Measurements from ENCODE around the gene TPST2.
A peak's percentile ranks its signal among the peaks of the same experiment; 100 is the strongest.

TPST2 gene

DNA sequence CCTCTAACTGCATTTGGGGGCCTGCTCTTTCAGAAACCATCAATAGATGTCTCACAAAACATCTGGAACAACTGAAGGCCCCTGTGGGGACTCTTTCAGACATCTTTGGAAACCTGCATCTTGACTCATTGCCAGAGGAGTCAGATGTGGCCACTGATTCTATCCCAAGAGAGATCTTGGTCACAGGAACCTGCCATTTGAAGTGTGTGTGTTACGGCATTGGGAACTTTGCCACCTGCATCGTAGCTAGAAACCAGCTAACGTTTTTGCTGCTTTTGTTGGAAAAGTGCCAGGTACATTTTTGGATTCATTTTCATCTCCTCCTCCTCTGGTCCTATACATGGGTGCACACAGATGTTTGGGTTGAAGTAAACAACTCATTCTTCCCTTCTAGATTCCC lies 101.9 kb downstream of the TPST2 start:
- no peak for DNase-seq

GRCh38 chr22:26486394-26486793 lies 103.5 kb downstream of the TPST2 start:
- DNase-seq, result no peak

- DNase-seq, result no peak
These were observed 104.0 kb downstream of the TPST2 start for GRCh38 chr22:26485806-26486390.

DNA sequence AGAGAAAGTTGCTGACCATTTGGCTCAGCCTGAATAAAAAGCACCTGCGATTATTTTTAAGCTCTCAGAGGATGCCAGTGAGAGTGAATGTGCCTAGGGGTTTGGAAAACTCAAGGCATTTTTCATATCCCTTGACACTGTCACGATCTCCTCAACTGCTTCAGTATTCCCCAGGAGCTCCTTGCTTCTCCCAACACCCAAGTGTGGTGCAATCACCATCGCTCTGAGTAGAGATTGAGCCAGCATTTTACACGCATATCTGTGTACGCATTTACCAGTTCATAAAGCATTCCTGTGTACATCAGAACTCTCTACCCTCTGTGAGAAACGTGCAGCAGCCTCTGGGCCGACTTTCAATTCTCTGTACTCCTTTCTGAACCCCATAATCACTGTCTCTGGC lies 104.9 kb downstream of the TPST2 start:
- DNase-seq, result no peak

GRCh38 chr22:26484360-26484706 lies 105.6 kb downstream of the TPST2 start:
- no peak for DNase-seq

GRCh38 chr22:26483439-26484359 lies 106.2 kb downstream of the TPST2 start, which contains the start of the genes HPS4 and SRRD:
TSS of gene HPS4 (minus strand) at chr22:26483783. CDS start at chr22:26481762, 2,021 bp downstream.
TSS of gene SRRD (plus strand) at chr22:26483877. CDS start at chr22:26483891, 14 bp downstream.
- DNase-seq, result peak; percentile 92

- DNase-seq, result no peak
These were observed 106.9 kb downstream of the TPST2 start for GRCh38 chr22:26483043-26483438.

DNA sequence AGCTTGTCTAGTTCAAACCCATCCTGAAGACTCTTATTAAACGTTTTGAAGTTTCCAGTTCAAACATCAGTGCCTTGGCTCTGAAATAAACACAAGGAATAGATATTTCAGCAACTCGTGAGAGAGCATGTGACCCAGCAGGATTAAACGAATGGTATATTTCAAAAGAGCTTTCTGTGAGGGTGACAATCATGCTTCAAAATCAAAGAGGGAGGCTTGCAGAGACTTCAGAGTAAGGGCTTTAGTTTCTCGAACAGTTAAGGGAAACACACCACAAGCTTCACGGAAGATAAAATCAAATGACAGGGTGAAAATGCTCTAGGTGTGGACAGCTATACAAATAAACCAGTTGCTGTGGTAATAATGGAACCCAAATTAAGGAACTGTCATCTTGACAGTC lies 107.8 kb downstream of the TPST2 start:
- no peak for DNase-seq

DNA sequence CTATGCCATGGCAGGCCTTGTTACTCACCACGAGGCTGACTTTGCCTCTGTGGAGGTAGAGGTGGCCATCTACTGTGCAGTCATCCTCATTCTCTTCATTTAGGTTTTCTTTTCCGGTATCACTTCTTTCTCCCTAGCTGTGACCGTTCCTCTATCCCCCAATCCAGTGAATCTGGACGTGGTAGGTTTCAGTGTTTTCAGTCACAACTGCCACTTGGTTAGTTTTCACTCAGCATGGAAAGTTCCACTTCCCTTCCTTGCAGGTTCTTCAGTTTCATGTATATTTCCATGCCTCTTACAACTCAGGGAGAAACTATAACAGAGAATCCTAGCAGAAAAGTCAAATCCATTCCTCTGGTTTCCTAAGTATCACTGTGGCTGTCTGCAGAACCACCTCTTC lies 108.2 kb downstream of the TPST2 start:
- DNase-seq, result no peak

DNA sequence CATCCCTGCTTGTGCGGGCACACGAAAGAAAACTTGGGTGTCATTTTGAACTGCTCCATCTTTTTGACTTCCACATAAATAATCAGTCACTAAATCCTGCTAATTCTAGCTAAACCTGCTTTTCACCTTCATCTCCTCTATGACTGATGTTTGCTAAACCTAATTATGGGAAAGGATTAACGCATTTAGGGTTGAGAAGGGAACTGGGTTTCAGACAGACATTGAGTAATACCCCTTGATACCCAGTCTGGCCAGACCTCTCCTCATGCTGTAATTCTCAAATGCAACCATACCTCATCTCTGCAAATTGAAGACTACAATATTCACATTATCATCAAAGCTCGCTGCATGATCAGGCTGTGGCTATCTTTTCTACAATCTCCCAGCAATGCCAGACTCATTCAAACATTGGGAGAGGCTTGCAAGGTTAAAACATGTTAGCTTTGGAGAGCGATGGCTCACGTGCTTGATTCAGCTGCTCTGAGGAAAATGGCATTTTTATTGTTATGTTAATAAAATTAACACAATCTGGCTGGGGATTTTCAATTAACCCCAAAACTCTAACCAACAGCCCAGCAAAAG lies 108.7 kb downstream of the TPST2 start:
- no peak for DNase-seq

DNA sequence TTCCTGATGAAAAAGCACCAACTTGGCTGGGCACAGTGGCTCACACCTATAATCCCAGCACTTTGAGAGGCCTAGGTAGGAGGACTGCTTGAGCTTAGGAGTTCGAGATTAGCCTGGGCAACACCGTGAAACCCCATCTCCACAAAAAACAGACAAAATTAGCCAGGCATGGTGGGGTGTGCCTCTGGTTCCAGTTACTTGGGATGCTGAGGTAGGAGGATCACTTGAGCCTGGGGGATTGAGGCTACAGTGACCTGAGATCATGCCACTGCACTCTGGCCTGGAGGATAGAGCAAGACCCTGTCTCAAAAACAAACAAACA lies 109.4 kb downstream of the TPST2 start:
- DNase-seq, result no peak

DNA sequence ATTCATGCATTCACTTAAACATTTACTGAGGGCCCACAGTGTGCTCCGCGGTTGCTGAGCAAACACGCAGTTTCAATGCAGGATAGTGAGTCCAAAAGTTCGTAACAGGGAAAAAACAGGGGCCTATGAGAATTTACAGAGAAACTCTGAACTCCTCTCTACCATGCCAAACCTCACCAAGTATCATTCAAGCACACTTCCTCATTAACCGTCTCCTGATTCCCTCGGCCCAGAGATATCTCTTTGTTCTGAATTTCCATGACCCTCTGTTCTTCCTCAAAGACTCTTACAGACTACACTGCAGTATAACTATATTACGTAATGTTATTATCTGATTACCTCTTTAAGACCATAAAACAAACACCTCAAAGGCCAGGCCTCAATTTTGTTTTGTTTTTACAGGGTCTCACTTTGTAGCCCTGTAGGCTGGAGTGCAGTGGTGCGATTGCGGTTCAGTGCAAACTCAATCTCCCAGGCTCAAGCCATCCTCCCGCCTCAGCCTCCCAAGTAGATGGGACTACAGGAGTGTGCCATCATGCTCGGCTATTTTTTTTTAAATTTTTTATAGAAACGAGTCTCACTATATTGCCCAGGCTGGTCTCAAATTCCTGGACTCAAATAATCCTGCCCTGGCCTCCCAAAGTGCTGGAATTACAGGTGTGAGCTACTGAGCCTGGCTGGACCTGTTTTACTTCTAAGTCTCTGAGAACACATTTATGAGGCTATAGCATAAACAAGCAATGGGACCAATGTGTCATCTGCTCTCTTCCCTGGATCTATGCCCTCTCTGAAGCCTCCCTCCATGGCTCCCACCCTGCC lies 109.9 kb downstream of the TPST2 start:
- DNase-seq, result no peak

GRCh38 chr22:26479043-26479791 lies 110.7 kb downstream of the TPST2 start:
- no peak for DNase-seq

DNA sequence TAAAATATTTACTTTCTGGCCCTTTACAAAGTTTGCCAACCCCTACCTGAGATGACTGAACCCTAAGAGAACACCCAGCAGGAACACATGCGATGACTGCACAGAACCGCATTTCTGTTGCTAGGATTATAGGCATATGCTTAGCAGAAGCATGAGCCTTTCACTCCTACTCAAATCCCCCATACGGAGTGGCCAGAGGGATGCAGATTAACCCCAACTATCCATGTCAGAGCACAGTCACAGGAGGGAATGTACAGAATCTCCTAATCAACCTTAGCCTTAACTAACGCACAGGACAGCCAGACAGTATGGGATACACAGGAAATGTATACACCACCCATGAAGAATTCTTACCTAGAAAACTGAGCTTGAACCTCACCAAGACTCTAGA lies 112.6 kb downstream of the TPST2 start:
- no peak for DNase-seq

- DNase-seq, result no peak
These were observed 113.1 kb downstream of the TPST2 start for GRCh38 chr22:26476705-26477340.

DNA sequence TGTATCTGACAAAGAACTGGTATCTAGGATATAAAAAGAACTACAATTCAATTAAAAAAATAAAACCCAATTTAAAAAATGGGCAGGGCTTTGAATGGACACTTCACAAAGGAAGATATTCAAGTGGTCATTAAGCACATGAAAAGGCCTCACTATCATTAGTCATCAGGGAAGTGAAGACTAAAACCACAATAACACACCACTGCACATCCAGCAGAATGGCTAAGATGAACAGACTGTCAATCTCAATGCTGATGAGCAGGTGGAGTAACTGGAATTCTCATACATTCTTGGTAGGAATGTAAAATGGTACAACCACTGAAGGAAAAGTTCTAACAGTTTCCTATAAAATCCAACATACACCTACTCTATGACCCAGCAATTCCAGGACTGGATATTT lies 115.2 kb downstream of the TPST2 start:
- DNase-seq, result no peak

All from activated naive CD4-positive, alpha-beta T cell treated with anti-CD3 and anti-CD28 coated beads, Interleukin-2, amount 50 U/mL, for 16 hours (primary cell).